ENCODE data around the gene CYSLTR2.
"Not testable (repeated sequence)": the region's sequence is repeated elsewhere in the genome, so short reads cannot be mapped to it uniquely, and the experiment has no call there.

The CYSLTR2 gene

GRCh38 chr13:48645845-48646244 lies 7.9 kb upstream of the CYSLTR2 start:
- no peak for DNase-seq

- no peak for DNase-seq
These were observed 6.9 kb upstream of the CYSLTR2 start for GRCh38 chr13:48646791-48647190.

GRCh38 chr13:48647625-48648024 lies 6.1 kb upstream of the CYSLTR2 start:
- DNase-seq: no peak

- no peak for DNase-seq
These were observed 5.3 kb upstream of the CYSLTR2 start for GRCh38 chr13:48648446-48648845.

- DNase-seq: no peak
These were observed 768 bp upstream of the CYSLTR2 start for GRCh38 chr13:48652851-48653471.

GRCh38 chr13:48654511-48654910 lies 782 bp downstream of the CYSLTR2 start:
- DNase-seq: no peak

- no peak for DNase-seq
These were observed 1.6 kb downstream of the CYSLTR2 start for GRCh38 chr13:48655291-48655690.

- no peak for DNase-seq
These were observed 2.9 kb downstream of the CYSLTR2 start for GRCh38 chr13:48656608-48657007.

- no peak for DNase-seq
These were observed 6.8 kb downstream of the CYSLTR2 start for GRCh38 chr13:48660361-48661076.

- DNase-seq: no peak
These were observed 7.4 kb downstream of the CYSLTR2 start for GRCh38 chr13:48661107-48661506.

- no peak for DNase-seq
These were observed 8.5 kb downstream of the CYSLTR2 start for GRCh38 chr13:48662226-48662625.

GRCh38 chr13:48667136-48667535 lies 13.4 kb downstream of the CYSLTR2 start:
- no peak for DNase-seq

- DNase-seq: not testable (repeated sequence)
These were observed 17.7 kb downstream of the CYSLTR2 start for GRCh38 chr13:48671421-48671820.

- no peak for DNase-seq
These were observed 21.5 kb downstream of the CYSLTR2 start for GRCh38 chr13:48675247-48675646.

GRCh38 chr13:48678316-48678715 lies 24.6 kb downstream of the CYSLTR2 start:
- DNase-seq: no peak

- DNase-seq: no peak
These were observed 26.4 kb downstream of the CYSLTR2 start for GRCh38 chr13:48679941-48680680.

GRCh38 chr13:48680756-48681392 lies 27.1 kb downstream of the CYSLTR2 start:
- no peak for DNase-seq

GRCh38 chr13:48681905-48682304 lies 28.2 kb downstream of the CYSLTR2 start:
- no peak for DNase-seq

- DNase-seq: no peak
These were observed 28.7 kb downstream of the CYSLTR2 start for GRCh38 chr13:48682436-48682835.

- DNase-seq: no peak
These were observed 33.0 kb downstream of the CYSLTR2 start for GRCh38 chr13:48686636-48687210.

- no peak for DNase-seq
These were observed 33.5 kb downstream of the CYSLTR2 start for GRCh38 chr13:48687249-48687648.

- DNase-seq: no peak
These were observed 40.3 kb downstream of the CYSLTR2 start for GRCh38 chr13:48693998-48694397.

GRCh38 chr13:48695776-48696175 lies 42.0 kb downstream of the CYSLTR2 start:
- DNase-seq: no peak

Measured in fibroblast of skin of scalp (primary cell).